AG04449 (cell line): Measurements from ENCODE around the gene LTBP2.

Experiments
- CTCF ChIA-PET: fragments of 350-600 bp; formaldehyde crosslinking; extraction: SDS; loops from one replicate; lab custom pipeline; 2021; ENCODE audit warnings: antibody characterized with exemption; lab: Yijun Ruan, JAX
- POLR2A ChIA-PET: fragments of 400-600, 350-600 bp; formaldehyde crosslinking; extraction: SDS; loops from one replicate; lab custom pipeline; 2020; ENCODE audit warnings: antibody characterized with exemption, inconsistent platforms; lab: Yijun Ruan, JAX
- DNase-seq: peaks from one replicate; pipeline ENCODE4 v3.0.0-alpha.2; 2010; ENCODE audit warnings: low read depth, low spot score
- H3K4me3 ChIP-seq: 2 replicates; pipeline ENCODE4 v1.5.1; 2011; ENCODE audit warnings: low read depth, mild to moderate bottlenecking, control low read depth, low read length
- CTCF ChIP-seq: IDR thresholded peaks from one replicate; pipeline ENCODE4 v1.5.1; 2011; ENCODE audit warnings: mild to moderate bottlenecking, moderate library complexity, low read length, control low read depth, inconsistent platforms; ENCODE audit not compliant: insufficient read depth; ENCODE audit errors: missing control alignments

The LTBP2 gene

GRCh38 chr14:74508292-74508731 lies 103.7 kb downstream of the LTBP2 start:
- no peak for DNase-seq

DNA sequence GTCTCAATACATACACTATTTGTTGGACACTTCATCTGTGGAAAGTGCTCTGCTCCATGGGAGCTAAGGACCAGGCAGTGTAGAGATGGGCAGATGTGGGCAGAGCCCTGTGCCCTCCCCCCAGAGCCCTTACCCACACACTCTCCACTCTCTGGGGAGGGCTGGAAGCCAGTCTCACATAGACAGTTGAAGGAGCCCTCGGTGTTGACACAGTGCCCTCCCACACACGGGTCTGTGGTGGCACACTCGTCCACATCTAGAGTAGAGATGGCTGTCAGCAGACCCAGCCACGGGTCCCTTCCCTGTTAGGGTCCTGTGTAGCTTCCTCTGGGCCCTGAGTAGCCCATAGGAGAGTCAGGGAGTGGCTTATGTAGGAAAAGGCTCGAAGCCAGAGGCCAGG lies 104.2 kb downstream of the LTBP2 start:
- ChIA-PET CTCF (interaction anchor here (1.0 to 1.8 kb wide), 4 partner anchors 8 to 17 kb away, joined by 3 to 5 read pairs (median 4); no protein-coding TSS in a partner anchor), POLR2A (no interaction called here)

More at GRCh38 chr14:74508292-74508731, 103.7 kb downstream of the LTBP2 start:
- peak; percentile 51 for TF ChIP-seq CTCF
- CTCF ChIA-PET, result interaction anchor here (0.8 to 1.8 kb wide), 8 partner anchors 8 to 298 kb away, joined by 3 to 5 read pairs (median 3); no protein-coding TSS in a partner anchor
- H3K4me3 ChIP-seq, result no peak overlapping the region
- POLR2A ChIA-PET, result no interaction called here

DNA sequence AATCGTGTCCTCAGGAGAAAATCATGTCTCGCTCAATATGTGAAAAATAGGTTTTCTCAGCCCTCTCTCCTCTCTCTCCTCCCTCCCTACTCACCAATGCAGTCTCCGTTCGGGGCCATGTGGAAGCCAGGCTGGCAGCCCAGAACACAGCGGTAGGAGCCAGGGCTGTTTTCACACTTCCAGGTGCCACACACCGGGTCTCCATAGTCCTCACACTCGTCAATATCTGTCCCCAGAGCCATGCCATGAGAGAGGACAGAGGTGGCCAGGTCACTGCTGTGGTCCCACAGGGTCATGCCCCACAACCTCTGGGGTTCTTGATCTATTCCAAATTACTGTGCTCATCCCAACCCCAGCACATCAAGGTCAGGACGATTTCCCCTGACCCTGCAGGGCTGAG lies 105.0 kb downstream of the LTBP2 start:
- CTCF ChIA-PET, result interaction anchor here (1.0 to 1.5 kb wide), 2 partner anchors 11 to 17 kb away, joined by 3 read pairs; no protein-coding TSS in a partner anchor

More for the DNA sequence above, 104.2 kb downstream of the LTBP2 start:
- no peak overlapping the region for H3K4me3 ChIP-seq
- TF ChIP-seq CTCF, result no peak
- no peak for DNase-seq

DNA sequence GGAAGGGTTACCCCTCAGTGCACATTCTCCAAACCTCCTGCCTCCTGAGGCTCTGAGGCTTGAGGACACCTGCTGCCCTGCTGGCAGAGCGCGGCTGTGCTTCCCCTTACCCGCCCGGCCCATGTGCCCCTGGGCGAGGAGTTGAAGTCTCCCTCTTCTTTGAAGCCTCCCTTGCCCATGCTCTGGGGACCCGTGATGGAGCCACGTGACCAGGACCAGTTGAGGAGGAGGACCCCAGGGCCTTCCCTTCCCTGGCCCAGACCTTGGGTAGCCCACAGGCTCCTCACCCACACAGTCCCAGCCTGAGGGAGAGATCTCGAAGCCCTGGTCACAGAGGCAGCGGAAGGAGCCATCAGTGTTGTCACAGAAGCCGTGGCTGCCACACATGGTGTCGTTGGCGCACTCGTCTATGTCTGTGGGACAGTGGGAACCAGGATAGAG lies 105.6 kb downstream of the LTBP2 start:
- CTCF ChIA-PET, result no interaction called here
- H3K4me3 ChIP-seq, result no peak overlapping the region
- DNase-seq, result no peak
- no peak for TF ChIP-seq CTCF
- POLR2A ChIA-PET, result no interaction called here

More for the DNA sequence above, 105.0 kb downstream of the LTBP2 start:
- no peak for TF ChIP-seq CTCF
- H3K4me3 ChIP-seq, result no peak overlapping the region
- DNase-seq, result no peak
- POLR2A ChIA-PET, result no interaction called here

DNA sequence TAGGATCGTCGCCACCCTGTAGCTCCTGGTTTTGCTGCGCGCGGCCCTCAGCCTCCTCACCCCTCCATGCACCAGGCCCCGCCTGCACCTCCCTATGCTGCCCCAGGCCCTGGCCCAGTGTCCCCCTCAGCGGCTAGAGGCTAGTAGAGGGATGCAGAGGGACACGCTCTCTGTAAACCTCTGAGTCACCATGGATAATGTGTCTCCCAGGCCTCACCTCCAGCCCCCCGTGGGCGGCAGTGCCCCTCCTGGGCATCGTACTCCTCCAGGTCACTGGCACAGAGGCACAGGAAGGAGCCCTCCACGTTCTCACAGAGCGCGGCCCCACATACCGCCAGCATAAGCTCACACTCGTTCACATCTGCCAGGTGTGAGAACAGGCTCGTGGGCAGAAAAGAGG lies 106.2 kb downstream of the LTBP2 start:
- no peak for DNase-seq
- no peak for TF ChIP-seq CTCF
- ChIA-PET POLR2A (no interaction called here), CTCF (interaction anchor here (0.7 to 1.4 kb wide), 2 partner anchors 9 to 12 kb away, joined by 3 to 5 read pairs; no protein-coding TSS in a partner anchor)
- H3K4me3 ChIP-seq, result no peak overlapping the region

- no peak overlapping the region for H3K4me3 ChIP-seq
- ChIA-PET POLR2A (no interaction called here), CTCF (interaction anchor here (0.7 to 1.8 kb wide), 4 partner anchors 8 to 13 kb away, joined by 3 to 5 read pairs (median 4); no protein-coding TSS in a partner anchor)
- no peak for TF ChIP-seq CTCF
- no peak for DNase-seq
Measured at GRCh38 chr14:74504874-74505720, 106.9 kb downstream of the LTBP2 start.
